ENCODE measurements around the gene PRSS57.

GRCh38 chr19:690203-690602 is 5.0 kb downstream of the PRSS57 start:
- no peak for TF ChIP-seq POLR2A (IDR thresholded peaks at IDR 0.05; ENCODE audit: low read length)
- no peak for TF ChIP-seq GATA1 (IDR thresholded peaks at IDR 0.05; ENCODE audit: low read depth, low read length)

Measured in erythroblast (primary cell).